GM04503 (cell line): ENCODE data around the gene PARVB.

ENCODE experiments used
- DNase-seq: peaks from one replicate; pipeline ENCODE4 v3.0.0-alpha.2; 2012; ENCODE audit warnings: low read depth

Gene PARVB

DNA sequence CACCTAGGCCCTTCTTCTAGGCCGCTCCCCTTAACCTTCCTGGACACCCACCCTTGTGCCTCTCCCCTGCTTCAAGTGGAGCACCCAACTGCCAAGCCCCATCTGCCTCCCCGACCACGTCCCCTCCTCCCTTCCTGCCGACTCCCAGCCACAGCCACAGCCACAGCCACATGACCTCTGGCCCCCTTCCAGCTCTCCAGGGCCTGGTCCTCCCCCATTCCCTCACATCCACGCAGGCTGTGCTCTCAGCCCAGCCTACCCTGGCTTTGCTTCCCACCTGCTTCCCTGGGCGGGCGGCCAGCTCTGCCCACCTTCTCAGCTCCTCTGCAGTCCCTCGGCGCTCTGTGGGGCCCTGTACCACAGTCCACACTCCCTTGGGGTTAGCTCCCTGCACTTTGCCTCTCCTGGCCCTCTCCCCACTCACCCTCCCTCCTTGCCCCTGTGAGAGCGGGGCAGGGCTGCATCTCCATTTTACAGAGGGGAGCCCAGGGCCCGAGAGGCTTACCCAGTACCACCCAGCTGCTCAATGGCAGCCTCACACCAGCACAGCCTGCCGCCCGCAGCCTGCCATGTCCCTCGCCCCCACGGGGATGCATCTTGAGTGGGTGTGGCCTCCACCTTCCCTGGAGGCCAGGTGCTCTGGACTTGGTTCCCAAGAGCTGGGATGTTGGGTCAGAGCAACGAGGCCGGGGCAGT is 176.9 kb downstream of the PARVB start:
- DNase-seq, result no peak

- no peak for DNase-seq
Observed at GRCh38 chr22:44201665-44202064, 177.6 kb downstream of the PARVB start.

DNA sequence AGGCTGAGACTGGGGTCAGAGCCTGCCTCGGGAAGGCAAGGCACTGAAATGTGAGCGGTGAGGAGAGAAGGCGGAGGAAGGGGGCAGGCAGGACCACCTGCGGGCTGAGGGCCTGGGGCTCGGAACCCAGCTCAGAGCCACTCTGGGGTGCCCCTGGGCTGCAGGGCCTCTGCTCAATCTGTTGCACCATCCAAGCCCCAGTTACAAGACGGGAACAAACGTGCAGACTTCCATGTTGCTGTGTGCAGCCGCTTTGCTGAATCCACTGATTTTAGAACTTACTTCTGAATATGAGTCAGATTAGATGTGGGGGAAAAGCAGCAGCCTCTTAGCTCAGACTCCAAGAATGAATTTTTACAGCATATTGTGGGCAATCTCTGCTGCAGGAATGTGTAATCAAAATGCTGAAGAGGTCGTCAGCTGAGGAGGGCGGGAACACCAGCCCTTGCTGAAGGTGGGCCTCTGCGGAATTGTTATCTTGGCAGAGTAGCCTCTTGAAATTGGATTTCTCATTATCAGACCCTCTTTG is 178.2 kb downstream of the PARVB start:
- peak; percentile 60 for DNase-seq

DNA sequence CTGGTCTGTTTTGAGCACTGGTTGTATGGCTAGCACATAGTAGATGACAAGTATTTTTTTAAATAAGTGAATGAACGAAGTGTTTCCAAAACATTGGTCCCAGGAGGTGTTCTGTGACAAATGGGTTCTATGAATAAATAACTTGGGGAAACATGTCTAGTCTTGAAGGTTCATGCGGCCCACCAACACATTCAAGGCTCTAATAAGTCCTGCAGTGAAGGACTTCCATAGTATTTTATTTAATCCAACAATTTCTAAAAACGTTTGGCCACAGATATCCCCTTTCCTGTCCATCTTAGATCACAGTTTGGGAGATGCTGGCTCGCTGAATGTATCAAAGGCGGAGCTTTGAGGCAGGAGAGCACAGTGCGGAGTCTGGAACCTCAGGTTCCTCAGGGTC is 179.1 kb downstream of the PARVB start:
- no peak for DNase-seq

- no peak for DNase-seq
Observed at GRCh38 chr22:44204739-44205515, 180.8 kb downstream of the PARVB start.

- DNase-seq, result no peak
Observed at GRCh38 chr22:44205516-44206329, 181.6 kb downstream of the PARVB start.

- DNase-seq, result no peak
Observed at GRCh38 chr22:44206330-44206645, 182.2 kb downstream of the PARVB start.

GRCh38 chr22:44206696-44207095 is 182.6 kb downstream of the PARVB start:
- no peak for DNase-seq

DNA sequence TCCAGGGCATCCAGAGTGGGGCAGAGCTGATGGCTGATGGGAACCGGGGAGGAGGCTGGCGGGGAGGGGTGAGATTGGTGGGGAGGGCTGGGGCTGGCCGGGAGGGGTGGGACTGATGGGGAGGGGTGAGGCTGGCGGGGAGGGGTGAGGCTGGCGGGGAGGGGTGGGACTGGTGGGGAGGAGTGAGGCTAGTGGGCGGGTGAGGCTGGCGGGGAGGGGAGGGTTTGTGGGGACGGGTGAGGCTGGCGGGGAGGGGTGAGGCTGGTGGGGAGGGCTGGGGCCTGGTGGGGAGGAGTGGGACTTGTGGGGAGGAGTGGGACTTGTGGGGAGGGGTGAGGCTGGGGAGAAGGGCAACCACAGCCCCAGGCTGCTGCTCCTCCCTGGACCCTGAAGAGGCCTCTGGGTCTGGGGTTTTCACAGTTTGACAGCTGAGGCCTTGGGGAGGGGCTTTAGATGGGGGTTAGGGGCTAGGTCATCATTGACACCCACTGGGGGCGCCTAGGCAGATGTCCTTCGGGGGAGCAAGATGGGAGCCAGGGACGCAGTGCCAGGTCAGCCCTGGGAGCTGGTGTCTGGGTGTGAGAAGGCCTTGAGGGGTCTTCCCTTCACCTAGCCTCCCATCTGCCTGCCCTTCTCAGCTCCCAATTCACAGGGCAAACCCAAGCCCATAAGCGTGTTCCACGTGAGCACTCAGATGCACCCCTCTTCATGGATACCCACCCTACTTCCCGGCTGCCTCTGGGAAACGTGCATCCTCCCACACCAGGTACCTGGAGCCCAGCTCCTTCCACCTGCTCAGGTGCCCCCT is 183.3 kb downstream of the PARVB start:
- DNase-seq, result no peak

- no peak for DNase-seq
Observed at GRCh38 chr22:44207981-44208317, 183.8 kb downstream of the PARVB start.

- no peak for DNase-seq
Observed at GRCh38 chr22:44209343-44209742, 185.2 kb downstream of the PARVB start.

GRCh38 chr22:44210722-44211121 is 186.6 kb downstream of the PARVB start:
- DNase-seq, result peak; percentile 41

DNA sequence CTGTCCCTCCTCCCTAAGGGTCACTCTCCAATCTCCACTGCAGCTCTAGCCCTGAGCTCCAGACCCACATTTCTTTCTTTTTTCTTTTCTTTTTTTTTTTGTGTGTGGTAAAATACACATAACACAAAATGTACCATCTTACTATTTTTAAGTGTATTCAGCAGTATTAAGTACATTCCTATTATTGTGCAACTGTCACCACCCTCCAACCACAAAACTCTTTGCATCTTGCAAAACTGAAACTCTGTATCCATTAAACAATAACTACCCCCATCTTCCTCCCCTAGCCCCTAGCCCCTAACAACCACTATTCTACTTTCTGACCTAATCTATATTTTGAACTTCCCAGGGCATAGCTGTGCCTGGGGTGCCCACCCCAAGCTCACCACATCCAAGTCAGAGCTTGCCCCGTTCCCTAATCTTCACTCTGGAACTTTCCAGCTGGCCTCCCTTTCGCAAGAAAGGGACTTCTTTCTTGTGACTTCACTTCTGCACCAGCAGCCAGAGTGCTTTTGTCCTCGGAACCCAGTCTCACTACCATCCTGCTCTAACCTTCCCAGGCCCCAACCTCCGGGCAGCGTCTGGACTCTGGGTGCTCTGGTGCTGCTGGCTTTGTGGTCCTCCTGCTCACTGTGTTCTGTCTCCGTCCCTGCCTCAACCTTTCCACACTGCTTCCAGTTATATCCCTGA is 187.3 kb downstream of the PARVB start:
- no peak for DNase-seq

- no peak for DNase-seq
Observed at GRCh38 chr22:44211946-44212930, 188.1 kb downstream of the PARVB start.

DNA sequence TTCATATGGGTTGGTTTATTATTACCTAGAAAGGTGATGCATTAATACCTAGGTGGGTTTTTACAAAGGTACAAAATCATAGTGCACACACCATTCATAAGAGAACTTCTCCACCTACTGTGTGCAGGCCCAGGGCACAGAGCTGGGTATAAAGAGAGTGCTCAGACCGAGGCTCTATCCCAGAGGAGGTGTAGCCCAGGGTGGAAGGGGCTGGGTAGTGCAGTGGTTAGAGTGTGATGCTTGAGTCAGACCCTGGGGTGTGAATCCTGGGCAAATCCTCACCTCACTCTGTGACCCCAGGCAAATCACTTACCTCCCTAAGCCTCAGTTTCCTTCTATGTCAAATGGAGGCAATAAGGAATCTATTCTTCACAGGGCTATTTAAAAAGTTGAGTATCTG is 188.8 kb downstream of the PARVB start:
- DNase-seq, result no peak

- no peak for DNase-seq
Observed at GRCh38 chr22:44213489-44214043, 189.5 kb downstream of the PARVB start.

DNA sequence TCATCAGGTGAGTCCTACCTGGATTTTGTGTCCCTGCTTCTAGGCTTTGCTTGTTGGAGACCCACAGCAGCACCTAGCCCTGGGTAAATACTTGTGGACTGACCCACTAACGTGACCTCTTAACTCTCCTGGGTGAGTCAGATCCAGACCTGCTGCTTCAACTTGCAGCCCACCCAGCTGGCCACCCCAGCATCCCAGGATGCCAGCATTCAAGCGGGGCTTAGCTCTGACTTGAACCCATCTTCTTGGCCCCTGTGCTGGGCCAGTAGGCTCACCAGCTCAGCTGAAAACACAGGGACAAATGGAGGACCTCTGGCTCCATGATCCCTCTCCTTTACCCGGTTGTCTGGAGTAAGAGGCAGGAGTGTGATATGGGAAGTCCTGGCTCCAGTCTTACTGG is 190.1 kb downstream of the PARVB start:
- DNase-seq, result no peak

DNA sequence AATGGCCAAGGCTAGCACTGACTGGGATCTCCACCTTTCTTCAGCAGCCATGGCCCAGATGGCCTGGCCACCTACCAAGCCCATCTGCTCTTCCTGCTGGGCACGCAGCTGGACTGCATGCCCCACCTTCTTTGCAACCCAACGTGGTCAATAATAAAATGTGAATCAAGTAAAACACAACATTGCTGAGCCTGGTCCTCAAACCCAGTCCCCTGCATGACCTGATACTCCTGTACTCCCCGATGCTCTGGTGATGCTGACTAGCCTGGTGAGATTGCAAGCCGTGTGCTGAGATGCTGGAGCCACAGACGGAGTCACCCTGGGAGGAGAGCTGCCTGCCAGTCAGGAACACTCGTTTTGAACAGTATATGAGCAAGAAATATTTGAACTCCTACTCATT is 190.7 kb downstream of the PARVB start:
- DNase-seq, result no peak

DNA sequence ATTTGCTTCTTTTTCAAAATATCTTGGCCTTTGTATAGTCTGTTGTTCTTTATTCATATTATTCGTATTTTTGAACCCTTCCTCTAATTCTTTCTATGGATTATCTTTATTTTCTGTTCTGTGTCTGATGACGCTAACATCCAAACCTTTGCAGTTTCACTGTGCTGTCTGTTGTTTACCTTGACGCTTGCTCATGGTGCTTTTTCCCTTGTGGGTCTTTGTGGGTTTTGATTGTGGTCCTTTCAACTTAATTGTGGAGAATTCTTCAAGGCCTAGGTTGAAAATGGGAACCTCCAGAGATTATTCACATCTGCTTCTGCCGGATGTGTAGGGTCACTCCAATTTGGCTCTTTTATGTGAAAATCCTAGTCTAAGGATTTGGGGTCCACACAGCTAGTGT is 191.2 kb downstream of the PARVB start:
- DNase-seq, result no peak

GRCh38 chr22:44217346-44217745 is 193.2 kb downstream of the PARVB start:
- no peak for DNase-seq
